ENCODE results near the gene MMP23B.

MMP23B gene

GRCh38 chr1:1620433-1621139 is 11.4 kb upstream of the MMP23B start:
- Mint-ChIP-seq H3K4me3 (no peak overlapping the region), H3K4me1 (peaks cover 2% of the 10 kb centered on the region), H3K36me3 (peaks cover 1% of the 10 kb centered on the region), H3K27me3 (no peaks in the 10 kb centered on the region), H3K9me3 (no peaks in the 10 kb centered on the region), H3K27ac (no peak overlapping the region)
- DNase-seq (ENCODE audit: low spot score in 2 of 2), result no peak
- ATAC-seq (ENCODE audit: low read depth), result no peak

- Mint-ChIP-seq H3K4me1 (peaks cover 4% of the 10 kb centered on the region), H3K4me3 (no peak overlapping the region), H3K27me3 (no peaks in the 10 kb centered on the region), H3K9me3 (no peaks in the 10 kb centered on the region), H3K36me3 (peaks cover 1% of the 10 kb centered on the region), H3K27ac (no peak overlapping the region)
- ATAC-seq (ENCODE audit: low read depth) (no peak), DNase-seq (ENCODE audit: low spot score in 2 of 2) (no peak)
Observed at GRCh38 chr1:1621173-1622009, 10.6 kb upstream of the MMP23B start.

GRCh38 chr1:1622010-1622787 is 9.8 kb upstream of the MMP23B start:
- H3K9me3 Mint-ChIP-seq, result no peaks in the 10 kb centered on the region
- no peak overlapping the region for H3K27ac Mint-ChIP-seq
- H3K4me1 Mint-ChIP-seq, result peaks cover 3% of the 10 kb centered on the region
- H3K4me3 Mint-ChIP-seq, result no peak overlapping the region
- ATAC-seq (ENCODE audit: low read depth) (no peak), DNase-seq (ENCODE audit: low spot score in 2 of 2) (no peak)
- peaks cover 1% of the 10 kb centered on the region for H3K36me3 Mint-ChIP-seq
- no peaks in the 10 kb centered on the region for H3K27me3 Mint-ChIP-seq

- DNase-seq (ENCODE audit: low spot score in 2 of 2), result no peak
- H3K4me1 Mint-ChIP-seq, result peaks cover 2% of the 10 kb centered on the region
- H3K4me3 Mint-ChIP-seq, result no peak overlapping the region
- no peaks in the 10 kb centered on the region for H3K27me3 Mint-ChIP-seq
- no peak overlapping the region for H3K27ac Mint-ChIP-seq
- peaks cover 1% of the 10 kb centered on the region for H3K36me3 Mint-ChIP-seq
- no peak for ATAC-seq (ENCODE audit: low read depth)
- H3K9me3 Mint-ChIP-seq, result no peaks in the 10 kb centered on the region
Observed at GRCh38 chr1:1622788-1623094, 9.2 kb upstream of the MMP23B start.

- H3K4me3 Mint-ChIP-seq, result no peak overlapping the region
- no peaks in the 10 kb centered on the region for H3K9me3 Mint-ChIP-seq
- H3K4me1 Mint-ChIP-seq, result peaks cover 2% of the 10 kb centered on the region
- DNase-seq (ENCODE audit: low spot score in 2 of 2) (no peak), ATAC-seq (ENCODE audit: low read depth) (no peak)
- H3K36me3 Mint-ChIP-seq, result peaks cover 1% of the 10 kb centered on the region
- H3K27ac Mint-ChIP-seq, result no peak overlapping the region
- no peaks in the 10 kb centered on the region for H3K27me3 Mint-ChIP-seq
Observed at GRCh38 chr1:1623181-1623630, 8.8 kb upstream of the MMP23B start.

GRCh38 chr1:1623631-1624442 is 8.1 kb upstream of the MMP23B start:
- no peak overlapping the region for H3K4me3 Mint-ChIP-seq
- H3K9me3 Mint-ChIP-seq, result no peaks in the 10 kb centered on the region
- no peak overlapping the region for H3K27ac Mint-ChIP-seq
- H3K36me3 Mint-ChIP-seq, result peaks cover under 1% of the 10 kb centered on the region
- ATAC-seq (ENCODE audit: low read depth) (no peak), DNase-seq (ENCODE audit: low spot score in 2 of 2) (no peak)
- peaks cover 2% of the 10 kb centered on the region for H3K4me1 Mint-ChIP-seq
- no peaks in the 10 kb centered on the region for H3K27me3 Mint-ChIP-seq

- H3K4me1 Mint-ChIP-seq, result peaks cover 3% of the 10 kb centered on the region
- H3K36me3 Mint-ChIP-seq, result no peaks in the 10 kb centered on the region
- H3K9me3 Mint-ChIP-seq, result no peaks in the 10 kb centered on the region
- H3K4me3 Mint-ChIP-seq, result no peak overlapping the region
- no peaks in the 10 kb centered on the region for H3K27me3 Mint-ChIP-seq
- H3K27ac Mint-ChIP-seq, result no peak overlapping the region
- DNase-seq (ENCODE audit: low spot score in 2 of 2) (no peak), ATAC-seq (ENCODE audit: low read depth) (no peak)
Observed at GRCh38 chr1:1624443-1625403, 7.2 kb upstream of the MMP23B start.

- no peak overlapping the region for H3K4me3 Mint-ChIP-seq
Observed at GRCh38 chr1:1625404-1625775, 6.6 kb upstream of the MMP23B start.

GRCh38 chr1:1625824-1626206 is 6.2 kb upstream of the MMP23B start:
- no peaks in the 10 kb centered on the region for H3K9me3 Mint-ChIP-seq
- peaks cover 2% of the 10 kb centered on the region for H3K36me3 Mint-ChIP-seq
- ATAC-seq (ENCODE audit: low read depth) (no peak), DNase-seq (ENCODE audit: low spot score in 2 of 2) (no peak)
- no peak overlapping the region for H3K27ac Mint-ChIP-seq
- H3K27me3 Mint-ChIP-seq, result peaks cover 2% of the 10 kb centered on the region
- peaks cover 9% of the 10 kb centered on the region for H3K4me1 Mint-ChIP-seq
- no peak overlapping the region for H3K4me3 Mint-ChIP-seq

More at GRCh38 chr1:1625404-1625775, 6.6 kb upstream of the MMP23B start:
- H3K4me1 Mint-ChIP-seq, result peaks cover 8% of the 10 kb centered on the region
- H3K27ac Mint-ChIP-seq, result no peak overlapping the region
- peaks cover 2% of the 10 kb centered on the region for H3K27me3 Mint-ChIP-seq
- no peak for ATAC-seq (ENCODE audit: low read depth)
- H3K9me3 Mint-ChIP-seq, result no peaks in the 10 kb centered on the region
- peaks cover 2% of the 10 kb centered on the region for H3K36me3 Mint-ChIP-seq
- no peak for DNase-seq (ENCODE audit: low spot score in 2 of 2)

GRCh38 chr1:1626207-1627141 is 5.5 kb upstream of the MMP23B start:
- no peaks in the 10 kb centered on the region for H3K9me3 Mint-ChIP-seq
- no peak overlapping the region for H3K4me3 Mint-ChIP-seq
- no peak overlapping the region for H3K27ac Mint-ChIP-seq
- H3K36me3 Mint-ChIP-seq, result peaks cover 2% of the 10 kb centered on the region
- ATAC-seq (ENCODE audit: low read depth) (no peak), DNase-seq (ENCODE audit: low spot score in 2 of 2) (no peak)
- peaks cover 9% of the 10 kb centered on the region for H3K4me1 Mint-ChIP-seq
- H3K27me3 Mint-ChIP-seq, result peaks cover 2% of the 10 kb centered on the region

- Mint-ChIP-seq H3K4me1 (peaks cover 11% of the 10 kb centered on the region), H3K27me3 (peaks cover 4% of the 10 kb centered on the region), H3K36me3 (peaks cover 2% of the 10 kb centered on the region), H3K27ac (no peak overlapping the region), H3K9me3 (no peaks in the 10 kb centered on the region), H3K4me3 (no peak overlapping the region)
- ATAC-seq (ENCODE audit: low read depth) (no peak), DNase-seq (ENCODE audit: low spot score in 2 of 2) (no peak)
Observed at GRCh38 chr1:1627261-1627828, 4.6 kb upstream of the MMP23B start.

Measured in memory B cell (primary cell).